Measurements from ENCODE around the gene DRG2. TPM values are rescaled to one million over a fixed set of nuclear protein-coding genes. Genes with fewer than 3 reads are reported as not detected.

The DRG2 gene
- polyA plus RNA-seq, 1 experiment = 36.4 TPM

DNA sequence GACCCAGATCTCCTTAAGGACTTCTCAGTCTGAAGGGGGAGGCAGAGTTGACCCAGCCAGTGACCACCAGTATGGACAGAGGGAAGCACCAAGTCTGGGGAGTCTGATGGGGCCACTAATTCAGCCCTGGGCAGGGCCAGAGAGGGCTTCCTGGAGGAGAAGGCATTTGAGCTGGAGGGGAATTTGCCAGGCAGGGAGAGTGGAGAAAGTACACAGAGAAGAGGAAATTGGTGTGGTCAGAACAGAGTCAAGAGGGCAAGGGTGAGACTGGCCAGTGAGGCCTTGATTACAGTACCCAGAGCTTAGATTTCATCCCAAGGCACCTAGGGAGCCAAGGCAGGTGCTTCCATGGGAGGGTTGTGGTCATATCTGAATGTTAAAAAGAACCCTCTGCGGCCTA, 57.1 kb downstream of the DRG2 start:
- Histone ChIP-seq H3K4me3 (ENCODE audit: low read depth, low read length) (no peak overlapping the region), H3K27me3 (ENCODE audit: control insufficient read depth, insufficient read depth, low read length) (no peaks in the 10 kb centered on the region), H3K36me3 (ENCODE audit: control insufficient read depth, insufficient read depth, low read length) (no peaks in the 10 kb centered on the region)
- ChIA-PET CTCF (no interaction called here), POLR2A (no interaction called here)
- DNase-seq (ENCODE audit: low read depth) = no peak
- TF ChIP-seq, protein P1, sequence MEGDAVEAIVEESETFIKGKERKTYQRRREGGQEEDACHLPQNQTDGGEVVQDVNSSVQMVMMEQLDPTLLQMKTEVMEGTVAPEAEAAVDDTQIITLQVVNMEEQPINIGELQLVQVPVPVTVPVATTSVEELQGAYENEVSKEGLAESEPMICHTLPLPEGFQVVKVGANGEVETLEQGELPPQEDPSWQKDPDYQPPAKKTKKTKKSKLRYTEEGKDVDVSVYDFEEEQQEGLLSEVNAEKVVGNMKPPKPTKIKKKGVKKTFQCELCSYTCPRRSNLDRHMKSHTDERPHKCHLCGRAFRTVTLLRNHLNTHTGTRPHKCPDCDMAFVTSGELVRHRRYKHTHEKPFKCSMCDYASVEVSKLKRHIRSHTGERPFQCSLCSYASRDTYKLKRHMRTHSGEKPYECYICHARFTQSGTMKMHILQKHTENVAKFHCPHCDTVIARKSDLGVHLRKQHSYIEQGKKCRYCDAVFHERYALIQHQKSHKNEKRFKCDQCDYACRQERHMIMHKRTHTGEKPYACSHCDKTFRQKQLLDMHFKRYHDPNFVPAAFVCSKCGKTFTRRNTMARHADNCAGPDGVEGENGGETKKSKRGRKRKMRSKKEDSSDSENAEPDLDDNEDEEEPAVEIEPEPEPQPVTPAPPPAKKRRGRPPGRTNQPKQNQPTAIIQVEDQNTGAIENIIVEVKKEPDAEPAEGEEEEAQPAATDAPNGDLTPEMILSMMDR (IDR thresholded peaks at IDR 0.05; ENCODE audit: insufficient read depth, low read depth, low read length) = no peak

DNA sequence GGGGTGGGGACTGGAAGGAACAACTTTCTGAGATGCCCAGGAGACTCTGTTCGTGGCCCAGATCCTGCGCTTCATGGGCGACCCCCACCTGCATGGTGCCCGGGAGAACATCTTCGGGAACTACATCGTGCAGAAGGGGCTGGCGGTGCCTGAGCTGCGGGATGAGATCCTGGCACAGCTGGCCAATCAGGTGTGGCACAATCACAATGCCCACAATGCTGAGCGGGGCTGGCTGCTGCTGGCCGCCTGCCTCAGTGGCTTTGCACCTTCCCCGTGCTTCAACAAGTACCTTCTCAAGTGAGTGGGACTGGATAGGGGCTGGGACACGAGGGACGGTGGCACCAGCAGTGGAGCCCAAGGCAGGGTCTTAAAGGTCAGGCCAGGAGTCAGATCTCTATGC, 58.1 kb downstream of the DRG2 start:
- Histone ChIP-seq H3K27me3 (ENCODE audit: control insufficient read depth, insufficient read depth, low read length) (no peaks in the 10 kb centered on the region), H3K4me3 (ENCODE audit: low read depth, low read length) (no peak overlapping the region), H3K36me3 (ENCODE audit: control insufficient read depth, insufficient read depth, low read length) (no peaks in the 10 kb centered on the region)
- ChIA-PET POLR2A (no interaction called here), CTCF (no interaction called here)
- no peak for DNase-seq (ENCODE audit: low read depth)
- TF ChIP-seq, protein P1 (IDR thresholded peaks at IDR 0.05; ENCODE audit: insufficient read depth, low read depth, low read length) = no peak

DNA sequence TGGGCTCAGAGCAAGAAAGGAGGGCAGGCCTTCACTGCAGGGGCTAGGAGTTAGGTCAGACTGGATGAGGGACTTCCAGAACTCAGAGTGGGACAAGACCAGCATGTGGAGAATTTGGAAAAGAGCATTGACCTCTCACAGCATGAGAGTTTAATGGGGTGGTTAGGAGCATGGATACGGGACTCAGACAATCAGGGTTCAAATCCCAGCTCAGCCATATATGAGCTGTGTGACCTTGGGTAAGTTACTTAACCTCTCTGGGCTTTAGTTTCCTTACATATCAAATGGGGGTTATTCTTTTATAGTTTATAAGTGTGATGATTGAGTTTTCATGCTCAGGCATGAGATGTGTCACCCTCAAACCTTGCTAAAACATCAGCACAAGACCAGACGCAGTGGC, 58.5 kb downstream of the DRG2 start:
- no peak for DNase-seq (ENCODE audit: low read depth)
- Histone ChIP-seq H3K4me3 (ENCODE audit: low read depth, low read length) (no peak overlapping the region), H3K36me3 (ENCODE audit: control insufficient read depth, insufficient read depth, low read length) (no peaks in the 10 kb centered on the region), H3K27me3 (ENCODE audit: control insufficient read depth, insufficient read depth, low read length) (no peaks in the 10 kb centered on the region)
- ChIA-PET POLR2A (no interaction called here), CTCF (interaction anchor here (1.6 kb wide), 1 partner anchor 101 kb away, joined by 3 read pairs; no protein-coding TSS in a partner anchor)
- TF ChIP-seq, protein P1 (IDR thresholded peaks at IDR 0.05; ENCODE audit: insufficient read depth, low read depth, low read length) = no peak

DNA sequence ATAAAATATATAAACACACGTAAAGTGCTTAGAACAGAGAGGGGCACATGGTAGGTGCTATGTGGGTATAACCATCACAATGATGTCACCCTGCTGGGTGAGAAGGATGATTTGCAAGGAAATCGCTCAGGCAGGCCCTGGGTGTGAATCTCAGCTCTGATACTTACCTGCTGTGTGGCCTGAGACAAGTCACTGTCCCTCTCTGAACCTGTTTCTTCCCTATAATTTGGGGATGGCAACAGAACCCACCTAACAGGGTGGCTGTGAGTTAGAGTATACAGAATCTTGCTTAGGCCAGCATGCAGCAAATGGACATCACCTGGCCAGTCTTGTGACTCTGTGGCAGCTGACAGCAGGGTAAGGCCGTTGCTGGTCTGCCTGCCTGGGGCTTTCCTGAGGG, 59.2 kb downstream of the DRG2 start:
- H3K27me3 ChIP-seq (ENCODE audit: control insufficient read depth, insufficient read depth, low read length) = no peaks in the 10 kb centered on the region
- TF ChIP-seq, protein P1 (IDR thresholded peaks at IDR 0.05; ENCODE audit: insufficient read depth, low read depth, low read length) = no peak
- no peak overlapping the region for H3K4me3 ChIP-seq (ENCODE audit: low read depth, low read length)
- ChIA-PET POLR2A (no interaction called here), CTCF (interaction anchor here (1.6 kb wide), 1 partner anchor 100 kb away, joined by 3 read pairs; no protein-coding TSS in a partner anchor)
- no peak for DNase-seq (ENCODE audit: low read depth)
- no peaks in the 10 kb centered on the region for H3K36me3 ChIP-seq (ENCODE audit: control insufficient read depth, insufficient read depth, low read length)

DNA sequence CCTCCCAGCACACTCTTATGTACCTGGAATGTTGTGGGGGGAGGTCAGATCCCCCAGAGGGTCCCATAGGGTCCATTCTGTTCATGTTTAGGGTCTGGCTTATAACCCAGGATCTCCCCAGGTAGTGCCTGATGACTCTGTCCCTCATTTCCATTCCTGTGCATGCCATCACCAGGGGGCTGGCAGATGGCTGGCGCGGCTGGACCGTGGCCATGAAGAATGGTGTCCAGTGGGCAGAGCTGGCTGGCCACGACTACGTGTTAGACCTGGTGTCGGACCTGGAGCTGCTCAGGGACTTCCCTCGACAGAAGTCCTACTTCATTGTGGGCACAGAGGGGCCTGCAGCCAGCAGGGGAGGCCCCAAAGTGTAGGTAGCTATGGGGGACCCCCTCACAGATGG, 60.8 kb downstream of the DRG2 start:
- POLR2A ChIA-PET = no interaction called here
- no peak for DNase-seq (ENCODE audit: low read depth)
- Histone ChIP-seq H3K27me3 (ENCODE audit: control insufficient read depth, insufficient read depth, low read length) (no peaks in the 10 kb centered on the region), H3K36me3 (ENCODE audit: control insufficient read depth, insufficient read depth, low read length) (no peaks in the 10 kb centered on the region), H3K4me3 (ENCODE audit: low read depth, low read length) (no peak overlapping the region)
- TF ChIP-seq, protein P1 (IDR thresholded peaks at IDR 0.05; ENCODE audit: insufficient read depth, low read depth, low read length) = no peak
- CTCF ChIA-PET = interaction anchor here (1.9 kb wide), 1 partner anchor 35 kb away, joined by 4 read pairs; the partner anchor contains the start of gene ALKBH5
